ENCODE results near the gene VRK2. TPM values are rescaled to one million over a fixed set of nuclear protein-coding genes. Genes with fewer than 3 reads are reported as not detected.
A peak's percentile ranks its signal among the peaks of the same experiment; 100 is the strongest.
"Not testable (repeated sequence)": the region's sequence is repeated elsewhere in the genome, so short reads cannot be mapped to it uniquely, and the experiment has no call there.

VRK2 gene
- total RNA-seq, 1 donor from 2014 or later = 17.8 TPM

GRCh38 chr2:58110765-58111164 is 64.2 kb downstream of the VRK2 start:
- no peak for DNase-seq

GRCh38 chr2:58113563-58113962 is 67.0 kb downstream of the VRK2 start:
- not testable (repeated sequence) for DNase-seq

- no peak for DNase-seq
These were observed 74.1 kb downstream of the VRK2 start for GRCh38 chr2:58120626-58121229.

GRCh38 chr2:58122040-58122439 is 75.4 kb downstream of the VRK2 start:
- no peak for DNase-seq

GRCh38 chr2:58122540-58122939 is 75.9 kb downstream of the VRK2 start:
- DNase-seq = no peak

- DNase-seq = no peak
These were observed 80.5 kb downstream of the VRK2 start for GRCh38 chr2:58127111-58127510.

GRCh38 chr2:58130238-58130637 is 83.6 kb downstream of the VRK2 start:
- no peak for DNase-seq

DNA sequence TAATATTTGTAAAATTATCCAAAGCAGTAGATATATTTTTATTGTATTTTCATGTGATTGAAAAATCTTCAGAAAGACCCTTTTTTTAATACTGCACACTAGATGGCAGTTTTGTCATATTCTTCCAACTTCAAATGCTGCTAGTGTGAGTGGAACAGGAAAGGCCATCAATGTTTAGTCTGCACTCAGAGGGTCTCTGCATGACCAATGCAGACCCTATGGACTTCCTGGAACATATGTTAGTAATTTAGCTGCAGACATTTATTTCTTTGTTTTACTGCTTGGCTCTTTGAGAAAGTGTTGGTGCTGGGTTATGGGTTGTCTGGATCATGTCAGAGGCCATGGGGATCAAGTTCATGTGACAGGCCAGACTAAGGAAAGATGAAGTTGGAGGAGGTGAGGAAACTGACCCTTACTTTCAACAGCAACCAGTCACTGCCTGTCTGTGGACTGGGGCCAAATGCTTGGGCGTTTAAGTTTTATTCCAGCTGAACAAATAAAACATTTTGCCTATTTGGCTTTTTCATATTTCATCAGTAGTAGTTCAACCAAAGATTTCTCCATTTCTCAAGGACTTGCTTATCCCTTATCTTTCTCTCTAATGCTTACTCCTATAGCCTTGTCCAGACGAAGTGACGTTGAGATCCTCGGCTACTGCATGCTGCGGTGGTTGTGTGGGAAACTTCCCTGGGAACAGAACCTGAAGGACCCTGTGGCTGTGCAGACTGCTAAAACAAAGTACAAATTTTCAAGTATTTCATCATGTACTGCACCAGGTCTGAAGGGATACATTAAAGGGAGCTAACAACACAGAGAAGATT is 84.8 kb downstream of the VRK2 start:
- peak; percentile 35 for DNase-seq

DNA sequence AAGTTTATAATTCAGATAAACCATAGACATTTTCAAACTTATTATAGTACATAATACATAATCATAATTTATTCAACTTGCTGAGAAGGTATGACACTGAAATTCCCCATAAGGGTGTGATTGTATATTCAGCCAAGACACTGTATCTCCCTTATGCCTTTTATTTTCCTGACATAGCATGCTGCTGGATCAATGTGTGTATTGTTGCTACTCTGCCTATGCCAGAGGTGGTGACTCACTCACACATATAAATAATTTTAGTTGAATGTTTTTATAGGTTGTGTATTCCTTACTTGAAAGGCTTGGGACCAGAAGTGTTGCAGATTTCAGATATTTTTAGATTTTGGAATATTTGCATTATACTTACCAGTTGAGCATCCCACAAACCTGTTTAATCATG is 86.8 kb downstream of the VRK2 start:
- no peak for DNase-seq

DNA sequence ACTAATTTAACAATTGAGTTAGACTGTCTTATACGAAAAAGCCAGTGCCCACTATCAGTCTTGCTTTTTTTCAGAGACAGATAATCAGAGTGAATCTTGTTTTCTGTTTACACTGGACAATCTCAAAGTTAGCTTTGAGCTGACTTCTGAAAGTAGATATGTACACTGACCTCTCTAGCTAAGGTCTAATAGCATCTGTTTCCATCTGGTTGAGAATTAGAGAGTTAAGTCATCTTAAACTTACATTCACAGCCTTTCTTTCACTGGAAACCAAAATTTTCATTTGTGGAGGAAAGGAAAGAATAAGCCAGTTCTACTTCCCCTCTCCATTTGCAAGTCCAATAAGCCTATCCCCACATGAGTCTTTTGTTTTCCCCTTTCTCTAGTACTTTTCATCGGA is 89.3 kb downstream of the VRK2 start:
- no peak for DNase-seq

GRCh38 chr2:58137221-58137620 is 90.6 kb downstream of the VRK2 start:
- no peak for DNase-seq

DNA sequence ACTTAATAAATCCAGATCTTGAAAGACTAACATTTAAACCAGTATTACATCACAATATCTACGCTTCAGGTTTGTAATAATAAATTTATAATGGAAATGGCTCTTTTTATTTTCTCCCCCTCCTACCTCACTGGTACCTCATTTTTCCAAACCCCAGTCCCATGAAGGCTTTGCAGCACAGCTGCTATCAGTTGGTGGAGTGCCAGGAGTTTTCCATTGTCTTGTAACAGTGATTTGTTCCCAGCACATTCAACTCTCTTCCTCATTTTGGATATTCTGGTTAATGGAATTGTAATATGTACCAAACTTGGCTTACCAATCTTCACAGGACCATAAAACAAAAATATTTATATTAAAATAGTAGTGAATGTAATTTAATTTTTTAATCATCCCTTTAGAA is 91.2 kb downstream of the VRK2 start:
- peak; percentile 44 for DNase-seq

GRCh38 chr2:58138396-58139030 is 91.9 kb downstream of the VRK2 start:
- no peak for DNase-seq

GRCh38 chr2:58140508-58141072 is 94.0 kb downstream of the VRK2 start:
- no peak for DNase-seq

DNA sequence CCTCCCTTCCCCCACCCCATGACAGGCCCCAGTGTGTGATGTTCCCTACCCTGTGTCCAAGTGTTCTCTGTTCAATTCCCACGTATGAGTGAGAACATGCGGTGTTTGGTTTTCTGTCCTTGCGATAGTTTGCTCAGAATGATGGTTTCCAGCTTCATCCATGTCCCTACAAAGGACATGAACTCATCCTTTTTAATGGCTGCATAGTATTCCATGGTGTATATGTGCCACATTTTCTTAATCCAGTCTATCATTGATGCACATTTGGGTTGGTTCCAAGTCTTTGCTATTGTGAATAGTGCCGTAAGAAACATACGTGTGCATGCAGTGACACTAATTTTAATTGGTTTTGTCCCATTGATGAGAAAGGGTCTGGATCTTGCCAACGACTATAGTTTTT is 99.2 kb downstream of the VRK2 start:
- not testable (repeated sequence) for DNase-seq

GRCh38 chr2:58146707-58147106 is 100.1 kb downstream of the VRK2 start:
- no peak for DNase-seq

DNA sequence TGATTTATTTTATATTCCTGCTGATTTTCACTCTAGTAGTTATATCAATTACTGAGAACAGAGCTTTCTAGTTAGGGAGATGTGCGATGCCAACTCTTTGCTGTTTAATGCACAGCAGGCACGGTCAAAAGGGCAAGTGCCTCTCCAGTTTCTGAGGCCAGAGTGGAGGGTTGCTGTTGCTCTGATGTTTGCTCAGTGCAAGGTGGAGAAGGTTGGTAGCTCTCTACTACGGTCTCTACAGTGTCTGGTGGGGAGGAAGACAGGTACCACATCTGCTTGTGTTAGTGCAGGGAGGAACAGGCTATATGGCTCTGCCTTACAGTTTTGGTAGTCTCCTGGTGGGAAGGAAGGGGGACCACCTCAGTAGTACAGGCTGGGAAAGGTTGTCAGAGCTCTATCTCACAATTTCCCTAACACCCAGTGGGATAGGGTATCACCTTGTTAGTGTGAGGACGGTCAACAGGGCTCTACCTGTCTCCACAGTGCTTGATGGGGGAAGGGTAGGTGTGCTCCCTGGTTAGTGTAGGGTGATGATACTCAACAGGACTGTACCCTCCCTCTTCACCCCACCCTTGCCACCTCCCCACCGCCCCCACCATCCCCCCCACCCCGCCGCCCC is 108.7 kb downstream of the VRK2 start:
- DNase-seq = no peak

DNA sequence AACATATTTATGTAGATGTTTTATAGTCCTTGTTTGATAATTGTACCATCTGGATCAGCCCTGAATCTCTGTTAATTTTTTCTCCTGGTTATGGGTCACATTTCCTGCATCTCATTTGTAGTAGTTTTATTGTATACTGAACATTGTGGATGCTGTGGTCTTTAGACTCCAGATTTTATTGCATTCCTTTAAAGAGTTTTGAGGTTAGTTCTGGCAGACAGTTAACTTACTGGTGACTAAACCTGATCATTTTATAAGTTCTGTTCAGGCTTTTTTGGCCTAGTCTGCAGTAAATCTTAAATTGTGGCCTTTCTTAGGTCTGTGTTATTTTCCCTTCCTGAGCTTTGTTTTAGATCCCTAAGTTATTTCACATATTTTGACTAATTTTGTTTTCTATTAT is 110.2 kb downstream of the VRK2 start:
- no peak for DNase-seq

GRCh38 chr2:58157754-58158153 is 111.1 kb downstream of the VRK2 start:
- peak; percentile 3 for DNase-seq

GRCh38 chr2:58158481-58158880 is 111.9 kb downstream of the VRK2 start:
- DNase-seq = no peak

- no peak for DNase-seq
These were observed 117.3 kb downstream of the VRK2 start for GRCh38 chr2:58163913-58164312.

DNA sequence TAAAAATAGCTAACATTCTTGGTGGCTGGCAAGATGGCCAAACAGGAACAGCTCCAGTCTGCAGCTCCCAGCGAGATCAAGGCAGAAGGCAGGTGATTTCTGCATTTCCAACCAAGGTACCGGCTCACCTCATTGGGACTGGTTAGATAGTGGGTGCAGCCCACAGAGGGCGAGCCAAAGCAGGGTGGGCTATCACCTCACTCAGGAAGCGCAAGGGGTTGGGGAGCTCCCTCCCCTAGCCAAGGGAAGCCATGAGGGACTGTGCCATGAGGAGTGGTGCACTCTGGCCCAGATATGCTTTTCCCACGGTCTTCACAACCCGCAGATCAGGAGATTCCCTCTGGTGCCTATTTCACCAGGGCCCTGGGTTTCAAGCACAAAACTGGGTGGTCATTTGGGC is 121.5 kb downstream of the VRK2 start:
- DNase-seq = not testable (repeated sequence)

DNA sequence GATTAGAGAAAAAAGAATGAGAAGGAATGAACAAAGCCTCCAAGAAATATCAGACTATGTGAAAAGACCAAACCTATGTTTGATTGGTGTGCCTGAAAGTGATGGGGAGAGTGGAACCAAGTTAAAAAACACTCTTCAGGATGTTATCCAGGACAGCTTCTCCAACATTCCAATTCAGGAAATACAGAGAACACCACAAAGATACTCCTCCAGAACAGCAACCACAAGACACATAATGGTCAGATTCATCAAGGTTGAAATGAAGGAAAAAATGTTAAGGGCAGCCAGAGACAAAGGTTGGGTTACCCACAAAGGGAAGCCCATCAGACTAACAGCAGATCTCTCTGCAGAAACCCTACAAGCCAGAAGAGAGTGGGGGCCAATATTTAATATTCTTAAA is 123.2 kb downstream of the VRK2 start:
- DNase-seq = not testable (repeated sequence)

All from tongue (tissue), 2 donors.